ENCODE measurements around the gene ROS1. TPM values are rescaled to one million over a fixed set of nuclear protein-coding genes. Genes with fewer than 3 reads are reported as not detected.

ROS1 gene
- total RNA-seq, 1 donor from 2014 or later: not detected

- TF ChIP-seq CTCF (IDR thresholded peaks at IDR 0.05; ENCODE audit: insufficient read depth, low read depth, low read length) (no peak), EZH2 (IDR thresholded peaks at IDR 0.05; ENCODE audit: insufficient read depth, low read length) (no peak)
- H3K79me2 ChIP-seq (ENCODE audit: insufficient read depth, low read length): no peaks in the 10 kb centered on the region
- H4K20me1 ChIP-seq (ENCODE audit: insufficient read depth, low read length): no peaks in the 10 kb centered on the region
- H3K4me1 ChIP-seq (ENCODE audit: insufficient read depth, low read length): no peaks in the 10 kb centered on the region
- no peak overlapping the region for H3K9ac ChIP-seq (ENCODE audit: low read length)
- no peak overlapping the region for H2AFZ ChIP-seq (ENCODE audit: low read depth, low read length)
- DNase-seq (ENCODE audit: low read depth) (no peak), FAIRE-seq (no peak)
- Mint-ChIP-seq H3K27ac (ENCODE audit: unreplicated experiment) (no peak overlapping the region), H3K9me3 (ENCODE audit: unreplicated experiment) (peaks cover 1% of the 10 kb centered on the region), H3K4me1 (ENCODE audit: low read depth, unreplicated experiment) (no peaks in the 10 kb centered on the region), H3K27me3 (ENCODE audit: low read depth, unreplicated experiment) (no peaks in the 10 kb centered on the region), H3K4me3 (ENCODE audit: unreplicated experiment) (no peak overlapping the region), H3K36me3 (ENCODE audit: low read depth, unreplicated experiment) (peaks cover 1% of the 10 kb centered on the region)
- no peak overlapping the region for H3K27ac ChIP-seq (ENCODE audit: low read depth, low read length)
- H3K9me3 ChIP-seq (ENCODE audit: insufficient read depth, low read depth, low read length): no peaks in the 10 kb centered on the region
- H3K4me3 ChIP-seq (ENCODE audit: insufficient read depth, low read depth, low read length): no peak overlapping the region
- H3K27me3 ChIP-seq (ENCODE audit: insufficient read depth, low read length): no peaks in the 10 kb centered on the region
- no peaks in the 10 kb centered on the region for H3K36me3 ChIP-seq (ENCODE audit: insufficient read depth, low read length)
- H3K4me2 ChIP-seq (ENCODE audit: low read length): no peak overlapping the region
Measured at GRCh38 chr6:117371492-117371891, 54.2 kb downstream of the ROS1 start.

- Mint-ChIP-seq H3K27me3 (ENCODE audit: low read depth, unreplicated experiment) (no peaks in the 10 kb centered on the region), H3K4me3 (ENCODE audit: unreplicated experiment) (no peak overlapping the region), H3K27ac (ENCODE audit: unreplicated experiment) (no peak overlapping the region), H3K36me3 (ENCODE audit: low read depth, unreplicated experiment) (no peaks in the 10 kb centered on the region), H3K4me1 (ENCODE audit: low read depth, unreplicated experiment) (no peaks in the 10 kb centered on the region), H3K9me3 (ENCODE audit: unreplicated experiment) (no peaks in the 10 kb centered on the region)
- H3K4me1 ChIP-seq (ENCODE audit: insufficient read depth, low read length): no peaks in the 10 kb centered on the region
- H3K9me3 ChIP-seq (ENCODE audit: insufficient read depth, low read depth, low read length): no peaks in the 10 kb centered on the region
- no peaks in the 10 kb centered on the region for H3K27me3 ChIP-seq (ENCODE audit: insufficient read depth, low read length)
- no peak overlapping the region for H3K27ac ChIP-seq (ENCODE audit: low read depth, low read length)
- TF ChIP-seq CTCF (IDR thresholded peaks at IDR 0.05; ENCODE audit: insufficient read depth, low read depth, low read length): no peak
- no peak for TF ChIP-seq EZH2 (IDR thresholded peaks at IDR 0.05; ENCODE audit: insufficient read depth, low read length)
- H4K20me1 ChIP-seq (ENCODE audit: insufficient read depth, low read length): no peaks in the 10 kb centered on the region
- H3K4me2 ChIP-seq (ENCODE audit: low read length): no peak overlapping the region
- H2AFZ ChIP-seq (ENCODE audit: low read depth, low read length): no peak overlapping the region
- H3K36me3 ChIP-seq (ENCODE audit: insufficient read depth, low read length): no peaks in the 10 kb centered on the region
- no peak for DNase-seq (ENCODE audit: low read depth)
- H3K4me3 ChIP-seq (ENCODE audit: insufficient read depth, low read depth, low read length): no peak overlapping the region
- FAIRE-seq: no peak
- H3K79me2 ChIP-seq (ENCODE audit: insufficient read depth, low read length): no peaks in the 10 kb centered on the region
- no peak overlapping the region for H3K9ac ChIP-seq (ENCODE audit: low read length)
Measured at GRCh38 chr6:117359581-117359980, 66.2 kb downstream of the ROS1 start.

- Histone ChIP-seq H3K36me3 (ENCODE audit: insufficient read depth, low read length) (no peaks in the 10 kb centered on the region), H3K79me2 (ENCODE audit: insufficient read depth, low read length) (no peaks in the 10 kb centered on the region), H3K27me3 (ENCODE audit: insufficient read depth, low read length) (no peaks in the 10 kb centered on the region), H3K27ac (ENCODE audit: low read depth, low read length) (no peak overlapping the region), H3K4me3 (ENCODE audit: insufficient read depth, low read depth, low read length) (no peak overlapping the region), H3K9me3 (ENCODE audit: insufficient read depth, low read depth, low read length) (no peaks in the 10 kb centered on the region), H4K20me1 (ENCODE audit: insufficient read depth, low read length) (no peaks in the 10 kb centered on the region), H2AFZ (ENCODE audit: low read depth, low read length) (no peak overlapping the region), H3K4me2 (ENCODE audit: low read length) (no peak overlapping the region), H3K9ac (ENCODE audit: low read length) (no peak overlapping the region), H3K4me1 (ENCODE audit: insufficient read depth, low read length) (no peaks in the 10 kb centered on the region)
- Mint-ChIP-seq H3K27ac (ENCODE audit: unreplicated experiment) (no peak overlapping the region), H3K4me1 (ENCODE audit: low read depth, unreplicated experiment) (no peaks in the 10 kb centered on the region), H3K4me3 (ENCODE audit: unreplicated experiment) (no peak overlapping the region), H3K36me3 (ENCODE audit: low read depth, unreplicated experiment) (no peaks in the 10 kb centered on the region), H3K27me3 (ENCODE audit: low read depth, unreplicated experiment) (no peaks in the 10 kb centered on the region), H3K9me3 (ENCODE audit: unreplicated experiment) (no peaks in the 10 kb centered on the region)
- TF ChIP-seq EZH2 (IDR thresholded peaks at IDR 0.05; ENCODE audit: insufficient read depth, low read length): no peak
- no peak for TF ChIP-seq CTCF (IDR thresholded peaks at IDR 0.05; ENCODE audit: insufficient read depth, low read depth, low read length)
- FAIRE-seq (no peak), DNase-seq (ENCODE audit: low read depth) (no peak)
Measured at GRCh38 chr6:117354671-117355070, 71.1 kb downstream of the ROS1 start.
